ENCODE data around the gene ZNF30.
"Not testable (repeated sequence)": the region's sequence is repeated elsewhere in the genome, so short reads cannot be mapped to it uniquely, and the experiment has no call there.

Gene ZNF30

GRCh38 chr19:34926685-34927375 lies at the start of gene ZNF30:
ZNF30 (plus strand) TSS chr19:34926903; CDS start chr19:34929948, 3,045 bp downstream.
- peak; percentile 89 for DNase-seq (ENCODE audit: low read depth)

- DNase-seq (ENCODE audit: low read depth): no peak
Observed at GRCh38 chr19:34879563-34879962, 47.1 kb upstream of the ZNF30 start.

- DNase-seq (ENCODE audit: low read depth): no peak
Observed at GRCh38 chr19:34880034-34880433, 46.7 kb upstream of the ZNF30 start.

- no peak for DNase-seq (ENCODE audit: low read depth)
Observed at GRCh38 chr19:34881982-34882381, 44.7 kb upstream of the ZNF30 start.

GRCh38 chr19:34888091-34888490 lies 38.6 kb upstream of the ZNF30 start:
- DNase-seq (ENCODE audit: low read depth): no peak

GRCh38 chr19:34900245-34900644 lies 26.5 kb upstream of the ZNF30 start:
- DNase-seq (ENCODE audit: low read depth): no peak

- no peak for DNase-seq (ENCODE audit: low read depth)
Observed at GRCh38 chr19:34904664-34905527, 21.8 kb upstream of the ZNF30 start.

- DNase-seq (ENCODE audit: low read depth): no peak
Observed at GRCh38 chr19:34910770-34911169, 15.9 kb upstream of the ZNF30 start.

GRCh38 chr19:34917144-34917543 lies 9.6 kb upstream of the ZNF30 start:
- not testable (repeated sequence) for DNase-seq (ENCODE audit: low read depth)

GRCh38 chr19:34918190-34918589 lies 8.5 kb upstream of the ZNF30 start:
- DNase-seq (ENCODE audit: low read depth): no peak

- not testable (repeated sequence) for DNase-seq (ENCODE audit: low read depth)
Observed at GRCh38 chr19:34920090-34920786, 6.5 kb upstream of the ZNF30 start.

- no peak for DNase-seq (ENCODE audit: low read depth)
Observed at GRCh38 chr19:34925278-34925855, 1.3 kb upstream of the ZNF30 start.

GRCh38 chr19:34926361-34926684 lies 380 bp upstream of the ZNF30 start:
- DNase-seq (ENCODE audit: low read depth): no peak

- DNase-seq (ENCODE audit: low read depth): no peak
Observed at GRCh38 chr19:34932494-34932893, 5.8 kb downstream of the ZNF30 start.

GRCh38 chr19:34936184-34936583 lies 9.5 kb downstream of the ZNF30 start:
- DNase-seq (ENCODE audit: low read depth): no peak

- no peak for DNase-seq (ENCODE audit: low read depth)
Observed at GRCh38 chr19:34938886-34939285, 12.2 kb downstream of the ZNF30 start.

- DNase-seq (ENCODE audit: low read depth): no peak
Observed at GRCh38 chr19:34943861-34944573, 17.3 kb downstream of the ZNF30 start.

GRCh38 chr19:34953092-34953491 lies 26.4 kb downstream of the ZNF30 start:
- no peak for DNase-seq (ENCODE audit: low read depth)

- no peak for DNase-seq (ENCODE audit: low read depth)
Observed at GRCh38 chr19:34957830-34958751, 31.4 kb downstream of the ZNF30 start.

- no peak for DNase-seq (ENCODE audit: low read depth)
Observed at GRCh38 chr19:34959021-34959420, 32.3 kb downstream of the ZNF30 start.
